Measurements from ENCODE around the gene TCP10L. TPM values are rescaled to one million over a fixed set of nuclear protein-coding genes. Genes with fewer than 3 reads are reported as not detected.

TCP10L gene
- total and polyA plus RNA-seq, 7 experiments from 2014 or later = 0.13 to 1.4 (median 0.54) TPM; not detected in 1

DNA sequence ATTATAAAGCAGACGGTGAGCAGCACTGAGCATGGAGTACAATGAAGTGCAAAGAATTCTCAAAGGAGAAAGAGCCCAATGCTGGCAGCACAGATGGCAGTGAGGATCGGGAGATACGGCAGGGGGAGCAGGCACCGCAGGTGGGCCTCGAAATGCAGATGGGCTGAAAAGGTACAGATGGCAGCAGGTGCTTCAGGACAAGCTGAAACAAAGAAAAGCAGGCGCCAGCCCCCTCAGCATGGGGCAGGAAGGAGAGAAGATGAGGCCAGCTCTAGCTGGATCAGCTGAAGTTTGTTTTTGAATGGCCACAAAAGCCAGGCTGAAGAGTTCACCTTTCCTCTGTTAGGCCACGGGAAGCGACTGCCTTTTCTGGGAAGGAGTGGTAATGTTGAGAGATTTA lies 19.1 kb upstream of the TCP10L start:
- ChIA-PET CTCF (interaction anchor here (0.6 to 0.8 kb wide), 2 partner anchors 8 to 201 kb away, joined by 3 to 4 read pairs; no protein-coding TSS in a partner anchor), POLR2A (no interaction called here)
- H3K9me3 Mint-ChIP-seq = no peaks in the 10 kb centered on the region
- no peak overlapping the region for H3K27ac ChIP-seq (ENCODE audit: low read depth, low read length)
- peaks cover 18 to 61% (median 39%) of the 10 kb centered on the region in 5 donors for H3K36me3 Mint-ChIP-seq
- DNase-seq (no peak), ATAC-seq (no peak)
- H3K27ac Mint-ChIP-seq = peak overlapping the region in 1 of 9 donors; percentile 21
- no peaks in the 10 kb centered on the region for H3K27me3 ChIP-seq (ENCODE audit: control insufficient read depth in 2 of 2, insufficient read depth in 2 of 2, low read length in 2 of 2)
- H3K4me1 Mint-ChIP-seq = peaks cover 2 to 25% (median 15%) of the 10 kb centered on the region in 7 donors
- no peaks in the 10 kb centered on the region for H3K27me3 Mint-ChIP-seq
- no peak overlapping the region for H3K4me3 ChIP-seq (ENCODE audit: low read length)
- no peak overlapping the region for H3K4me3 Mint-ChIP-seq
- H3K4me1 ChIP-seq (ENCODE audit: control insufficient read depth in 2 of 2, insufficient read depth in 2 of 2, low read length in 2 of 2) = no peaks in the 10 kb centered on the region
- peaks cover 14 to 76% (median 40%) of the 10 kb centered on the region in 3 experiments for H3K36me3 ChIP-seq (ENCODE audit: control insufficient read depth in 2 of 3, insufficient read depth in 3 of 3, low read length in 3 of 3)
- H3K9me3 ChIP-seq (ENCODE audit: control insufficient read depth in 2 of 3, low read length in 3 of 3) = no peaks in the 10 kb centered on the region
- intact Hi-C loops (cut with micrococcal nuclease) = loop anchor here in 1 of 2 donors (5.0 to 10.0 kb wide), 2 partner anchors 327 to 740 kb away; partner anchors contain the start of gene MIS18A

DNA sequence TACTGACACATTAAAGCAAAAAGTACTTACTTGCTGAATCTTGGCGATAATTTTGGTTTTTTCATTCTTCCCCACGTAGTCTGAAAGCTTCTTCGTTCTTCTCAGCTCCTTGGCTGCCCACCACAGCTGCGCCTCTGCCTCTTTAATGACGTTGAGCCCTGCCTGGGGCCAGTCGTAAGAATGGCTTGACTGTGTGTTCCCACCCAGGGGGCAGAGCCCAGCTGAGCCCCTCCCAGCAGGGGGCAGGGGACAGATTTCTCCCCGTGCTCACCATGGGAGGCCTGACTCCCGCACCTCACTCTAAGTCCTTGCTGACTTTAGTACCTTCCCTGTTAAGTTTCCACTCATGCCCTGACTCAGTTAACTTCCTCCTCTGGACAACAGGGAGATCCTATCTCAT lies 17.8 kb upstream of the TCP10L start:
- DNase-seq (no peak), ATAC-seq (no peak)
- no peaks in the 10 kb centered on the region for H3K27me3 Mint-ChIP-seq
- H3K4me1 Mint-ChIP-seq = peaks cover 2 to 19% (median 9%) of the 10 kb centered on the region in 7 donors
- peaks cover 13 to 54% (median 38%) of the 10 kb centered on the region in 5 donors for H3K36me3 Mint-ChIP-seq
- H3K4me3 Mint-ChIP-seq = no peak overlapping the region
- ChIA-PET POLR2A (no interaction called here), CTCF (interaction anchor here (1.1 kb wide), 1 partner anchor 202 kb away, joined by 3 read pairs; no protein-coding TSS in a partner anchor)
- Histone ChIP-seq H3K4me1 (ENCODE audit: control insufficient read depth in 2 of 2, insufficient read depth in 2 of 2, low read length in 2 of 2) (no peaks in the 10 kb centered on the region), H3K27me3 (ENCODE audit: control insufficient read depth in 2 of 2, insufficient read depth in 2 of 2, low read length in 2 of 2) (no peaks in the 10 kb centered on the region), H3K9me3 (ENCODE audit: control insufficient read depth in 2 of 3, low read length in 3 of 3) (no peaks in the 10 kb centered on the region), H3K36me3 (ENCODE audit: control insufficient read depth in 2 of 3, insufficient read depth in 3 of 3, low read length in 3 of 3) (peaks cover 14 to 80% (median 40%) of the 10 kb centered on the region in 3 experiments), H3K4me3 (ENCODE audit: low read length) (no peak overlapping the region), H3K27ac (ENCODE audit: low read depth, low read length) (no peak overlapping the region)
- H3K27ac Mint-ChIP-seq = no peak overlapping the region
- intact Hi-C loops (cut with micrococcal nuclease) = loop anchor here in 1 of 2 donors (5.0 to 10.0 kb wide), 2 partner anchors 326 to 738 kb away; partner anchors contain the start of gene MIS18A
- no peaks in the 10 kb centered on the region for H3K9me3 Mint-ChIP-seq

DNA sequence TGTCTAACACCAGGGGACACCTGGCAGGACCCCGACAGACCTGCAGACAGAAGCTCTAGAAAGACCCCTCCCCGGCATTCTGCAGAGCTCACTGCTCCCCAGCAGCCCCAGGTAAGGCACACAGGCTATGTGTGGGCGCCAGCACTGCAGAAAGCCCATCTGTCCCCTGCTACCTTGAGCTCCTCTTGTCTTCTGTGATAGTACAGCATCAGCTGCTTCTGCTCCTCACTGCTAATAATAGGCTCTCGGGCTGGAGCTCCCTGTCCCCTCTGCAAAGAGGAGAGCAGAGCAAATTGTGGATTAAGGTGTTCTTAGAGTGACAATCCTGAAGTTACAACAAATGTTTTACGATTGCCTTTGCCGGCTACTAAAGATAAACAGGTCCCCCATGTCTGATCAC lies 16.8 kb upstream of the TCP10L start:
- peaks cover 13 to 54% (median 38%) of the 10 kb centered on the region in 5 donors for H3K36me3 Mint-ChIP-seq
- H3K9me3 Mint-ChIP-seq = no peaks in the 10 kb centered on the region
- DNase-seq = no peak
- no peaks in the 10 kb centered on the region for H3K9me3 ChIP-seq (ENCODE audit: control insufficient read depth in 2 of 3, low read length in 3 of 3)
- H3K4me1 Mint-ChIP-seq = peaks cover 2 to 19% (median 9%) of the 10 kb centered on the region in 7 donors
- H3K4me3 ChIP-seq (ENCODE audit: low read length) = no peak overlapping the region
- H3K27ac Mint-ChIP-seq = no peak overlapping the region
- H3K27me3 ChIP-seq (ENCODE audit: control insufficient read depth in 2 of 2, insufficient read depth in 2 of 2, low read length in 2 of 2) = no peaks in the 10 kb centered on the region
- ChIA-PET CTCF (interaction anchor here (1.2 to 2.9 kb wide), 3 partner anchors 33 to 210 kb away, joined by 4 to 17 read pairs (median 9); partner anchors contain the start of gene URB1), POLR2A (no interaction called here)
- no peak overlapping the region for H3K27ac ChIP-seq (ENCODE audit: low read depth, low read length)
- H3K27me3 Mint-ChIP-seq = no peaks in the 10 kb centered on the region
- ATAC-seq = no peak
- peaks cover 9 to 74% (median 40%) of the 10 kb centered on the region in 3 experiments for H3K36me3 ChIP-seq (ENCODE audit: control insufficient read depth in 2 of 3, insufficient read depth in 3 of 3, low read length in 3 of 3)
- no peak overlapping the region for H3K4me3 Mint-ChIP-seq
- intact Hi-C loops (cut with micrococcal nuclease) = loop anchor here in 1 of 2 donors (5.0 to 10.0 kb wide), 2 partner anchors 325 to 737 kb away; partner anchors contain the start of gene MIS18A
- H3K4me1 ChIP-seq (ENCODE audit: control insufficient read depth in 2 of 2, insufficient read depth in 2 of 2, low read length in 2 of 2) = no peaks in the 10 kb centered on the region

DNA sequence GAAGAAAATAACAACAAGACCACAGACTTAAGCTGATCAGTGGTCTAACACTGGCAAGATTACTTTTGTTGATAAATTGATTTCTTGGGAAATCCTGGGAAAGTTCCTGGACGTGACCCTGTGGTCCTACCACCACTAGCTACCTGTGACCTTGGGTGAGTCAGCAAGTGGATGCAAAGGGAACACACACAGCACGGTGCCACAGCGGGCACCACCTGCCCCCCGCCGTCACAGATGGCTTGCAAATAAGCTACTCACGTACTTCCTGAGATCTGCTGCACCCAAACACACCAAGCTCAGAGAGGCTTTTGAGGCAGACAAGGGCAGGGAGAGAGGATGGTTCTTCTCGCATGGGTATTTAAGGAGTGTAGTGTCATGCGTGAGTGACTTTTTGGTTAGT lies 14.2 kb upstream of the TCP10L start:
- no peak overlapping the region for H3K4me3 Mint-ChIP-seq
- no peak for DNase-seq
- H3K27ac Mint-ChIP-seq = peak overlapping the region in 1 of 9 donors; percentile 37
- intact Hi-C loops (cut with micrococcal nuclease) = no loop called here
- H3K4me1 ChIP-seq (ENCODE audit: control insufficient read depth in 2 of 2, insufficient read depth in 2 of 2, low read length in 2 of 2) = no peaks in the 10 kb centered on the region
- no peaks in the 10 kb centered on the region for H3K9me3 Mint-ChIP-seq
- ChIA-PET POLR2A (interaction anchor here (0.8 kb wide), 1 partner anchor 13 kb away, joined by 4 read pairs; the partner anchor contains the start of gene CFAP298), CTCF (interaction anchor here (0.7 to 2.9 kb wide), 5 partner anchors 10 to 208 kb away, joined by 3 to 17 read pairs (median 6); no protein-coding TSS in a partner anchor)
- H3K4me3 ChIP-seq (ENCODE audit: low read length) = no peak overlapping the region
- H3K27me3 Mint-ChIP-seq = no peaks in the 10 kb centered on the region
- no peaks in the 10 kb centered on the region for H3K27me3 ChIP-seq (ENCODE audit: control insufficient read depth in 2 of 2, insufficient read depth in 2 of 2, low read length in 2 of 2)
- peaks cover 12 to 31% (median 20%) of the 10 kb centered on the region in 5 donors for H3K36me3 Mint-ChIP-seq
- no peaks in the 10 kb centered on the region for H3K9me3 ChIP-seq (ENCODE audit: control insufficient read depth in 2 of 3, low read length in 3 of 3)
- peaks cover 9 to 49% (median 28%) of the 10 kb centered on the region in 3 experiments for H3K36me3 ChIP-seq (ENCODE audit: control insufficient read depth in 2 of 3, insufficient read depth in 3 of 3, low read length in 3 of 3)
- ATAC-seq = no peak
- no peak overlapping the region for H3K27ac ChIP-seq (ENCODE audit: low read depth, low read length)
- peaks cover 0 to 4% (median 0%) of the 10 kb centered on the region in 7 donors for H3K4me1 Mint-ChIP-seq

DNA sequence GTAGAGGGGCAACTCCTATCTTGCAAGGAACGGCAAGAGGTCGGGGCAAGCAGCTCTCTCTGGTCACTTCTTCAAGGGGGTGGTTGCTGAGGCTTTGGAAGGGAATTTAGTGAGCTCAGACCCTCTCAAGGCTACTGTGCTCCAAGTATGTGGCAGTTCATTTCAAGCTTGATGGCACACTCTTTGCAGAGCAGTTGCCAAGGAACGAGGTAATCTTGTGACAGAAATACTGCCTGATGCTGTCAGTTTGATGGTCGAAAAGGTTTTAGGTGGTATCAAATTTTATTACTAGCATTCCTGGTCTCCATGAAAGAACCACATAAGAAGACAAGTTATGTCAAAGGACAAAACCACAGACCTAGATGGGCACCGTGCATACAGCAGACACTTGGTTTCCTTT lies 13.8 kb upstream of the TCP10L start:
- intact Hi-C loops (cut with micrococcal nuclease) = no loop called here
- Histone ChIP-seq H3K27ac (ENCODE audit: low read depth, low read length) (no peak overlapping the region), H3K4me1 (ENCODE audit: control insufficient read depth in 2 of 2, insufficient read depth in 2 of 2, low read length in 2 of 2) (no peaks in the 10 kb centered on the region), H3K27me3 (ENCODE audit: control insufficient read depth in 2 of 2, insufficient read depth in 2 of 2, low read length in 2 of 2) (no peaks in the 10 kb centered on the region), H3K9me3 (ENCODE audit: control insufficient read depth in 2 of 3, low read length in 3 of 3) (no peaks in the 10 kb centered on the region), H3K36me3 (ENCODE audit: control insufficient read depth in 2 of 3, insufficient read depth in 3 of 3, low read length in 3 of 3) (peaks cover 9 to 44% (median 27%) of the 10 kb centered on the region in 3 experiments), H3K4me3 (ENCODE audit: low read length) (no peak overlapping the region)
- Mint-ChIP-seq H3K36me3 (peaks cover 12 to 26% (median 20%) of the 10 kb centered on the region in 5 donors), H3K4me1 (peaks cover 0 to 4% (median 0%) of the 10 kb centered on the region in 7 donors), H3K9me3 (no peaks in the 10 kb centered on the region), H3K4me3 (no peak overlapping the region), H3K27me3 (no peaks in the 10 kb centered on the region), H3K27ac (no peak overlapping the region)
- ChIA-PET POLR2A (interaction anchor here (0.8 kb wide), 1 partner anchor 13 kb away, joined by 4 read pairs; the partner anchor contains the start of gene CFAP298), CTCF (interaction anchor here (0.7 to 2.9 kb wide), 5 partner anchors 9 to 207 kb away, joined by 3 to 17 read pairs (median 6); no protein-coding TSS in a partner anchor)
- no peak for DNase-seq
- ATAC-seq = no peak

DNA sequence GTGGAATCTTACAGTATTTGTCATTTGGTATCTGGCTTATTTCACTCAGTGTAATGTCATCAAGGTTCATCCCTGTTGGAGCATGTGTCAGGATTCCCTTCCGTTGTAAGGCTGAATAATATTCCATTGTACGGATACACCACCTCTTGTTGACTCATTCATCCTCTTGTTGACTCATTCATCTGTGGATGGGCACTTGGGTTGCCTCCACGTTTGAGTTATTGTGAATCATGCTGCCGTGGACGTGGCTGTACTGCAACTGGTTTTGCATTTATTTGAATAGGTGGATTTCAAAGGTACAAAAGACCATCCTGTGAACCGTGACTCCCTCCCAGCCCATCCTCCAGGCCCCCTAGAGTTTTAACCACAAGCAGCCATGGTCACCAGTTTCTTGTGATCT lies 11.9 kb upstream of the TCP10L start:
- no peaks in the 10 kb centered on the region for H3K9me3 ChIP-seq (ENCODE audit: control insufficient read depth in 2 of 3, low read length in 3 of 3)
- peaks cover 0 to 26% (median 17%) of the 10 kb centered on the region in 3 experiments for H3K36me3 ChIP-seq (ENCODE audit: control insufficient read depth in 2 of 3, insufficient read depth in 3 of 3, low read length in 3 of 3)
- no peak overlapping the region for H3K4me3 ChIP-seq (ENCODE audit: low read length)
- intact Hi-C loops (cut with micrococcal nuclease) = no loop called here
- H3K27ac Mint-ChIP-seq = peak overlapping the region in 1 of 9 donors; percentile 8
- no peak for ATAC-seq
- H3K9me3 Mint-ChIP-seq = no peaks in the 10 kb centered on the region
- no peak for DNase-seq
- CTCF ChIA-PET = interaction anchor here (0.6 to 1.0 kb wide), 2 partner anchors 8 to 771 kb away, joined by 3 to 4 read pairs; no protein-coding TSS in a partner anchor
- H3K36me3 Mint-ChIP-seq = peaks cover 4 to 8% (median 5%) of the 10 kb centered on the region in 5 donors
- H3K4me1 ChIP-seq (ENCODE audit: control insufficient read depth in 2 of 2, insufficient read depth in 2 of 2, low read length in 2 of 2) = no peaks in the 10 kb centered on the region
- H3K27me3 ChIP-seq (ENCODE audit: control insufficient read depth in 2 of 2, insufficient read depth in 2 of 2, low read length in 2 of 2) = no peaks in the 10 kb centered on the region
- H3K27ac ChIP-seq (ENCODE audit: low read depth, low read length) = no peak overlapping the region
- no peaks in the 10 kb centered on the region for H3K27me3 Mint-ChIP-seq
- peaks cover 0 to 4% (median 0%) of the 10 kb centered on the region in 7 donors for H3K4me1 Mint-ChIP-seq
- no peak overlapping the region for H3K4me3 Mint-ChIP-seq
- POLR2A ChIA-PET = no interaction called here
